Mucosa of descending colon (tissue), 3 donors: ENCODE data around the gene SLC7A10. TPM values are rescaled to one million over a fixed set of nuclear protein-coding genes. Genes with fewer than 3 reads are reported as not detected.

ENCODE experiments used
- ATAC-seq: fragments of 200-7000 bp; cut with Tn5 transposase; one replicate; pipeline ENCODE4 v1.9.1; 2020; ENCODE audit warnings: mild to moderate bottlenecking, moderate library complexity
- DNase-seq, 3 donors: peaks; one replicate each; pipeline ENCODE4 v3.0.0-alpha.2; 2020
- H3K36me3 ChIP-seq: fragments of 200-600 bp; one replicate; pipeline ENCODE4 v1.8.0; 2021; ENCODE audit warnings: low read depth, mild to moderate bottlenecking
- H3K4me1 ChIP-seq: fragments of 200-600 bp; one replicate; pipeline ENCODE4 v1.8.0; 2021; ENCODE audit warnings: low read depth, mild to moderate bottlenecking
- H3K4me3 ChIP-seq: fragments of 200-600 bp; one replicate; pipeline ENCODE4 v1.8.0; 2021; ENCODE audit warnings: mild to moderate bottlenecking
- H3K9me3 ChIP-seq: fragments of 200-600 bp; one replicate; pipeline ENCODE4 v1.8.0; 2021; ENCODE audit warnings: mild to moderate bottlenecking
- CTCF ChIP-seq: fragments of 200-600 bp; IDR thresholded peaks from one replicate; pipeline ENCODE4 v1.8.0; 2022; ENCODE audit warnings: antibody characterized with exemption, mild to moderate bottlenecking
- intact Hi-C, 2 donors: fragments of 100-400 bp; cut with DNase I in 1 of 2; cut with micrococcal nuclease in 1 of 2; formaldehyde crosslinking; loops; one replicate each; pipeline versions ENCODE4 v1.11.0 to v1.11.1; 2022; cut with DNase I, micrococcal nuclease
- total RNA-seq, 3 donors: library from RNA; stranded (reverse); fragmentation: NEBNext Ultra II Directional in 2 of 3; extraction: Animal tissue kit (Norgen Biotek cat#: 25700) in 2 of 3; gene quantifications; one replicate each; pipeline versions ENCODE4 v1.2.1 to v1.2.4, GENCODE V29; 2021 to 2023
- donor health status: DM: no; HTN: no; CAD: no; lungs with moderate emphysema.
- donor health status: DM: no; HTN: no; CAD: no.
- donor health status: DM: no; HTN: yes; CAD: no.

SLC7A10 gene
- total RNA-seq, 3 donors from 2014 or later: not detected

GRCh38 chr19:33199441-33200265 is 26.0 kb downstream of the SLC7A10 start:
- intact Hi-C loops: no loop called here
- no peak for DNase-seq

DNA sequence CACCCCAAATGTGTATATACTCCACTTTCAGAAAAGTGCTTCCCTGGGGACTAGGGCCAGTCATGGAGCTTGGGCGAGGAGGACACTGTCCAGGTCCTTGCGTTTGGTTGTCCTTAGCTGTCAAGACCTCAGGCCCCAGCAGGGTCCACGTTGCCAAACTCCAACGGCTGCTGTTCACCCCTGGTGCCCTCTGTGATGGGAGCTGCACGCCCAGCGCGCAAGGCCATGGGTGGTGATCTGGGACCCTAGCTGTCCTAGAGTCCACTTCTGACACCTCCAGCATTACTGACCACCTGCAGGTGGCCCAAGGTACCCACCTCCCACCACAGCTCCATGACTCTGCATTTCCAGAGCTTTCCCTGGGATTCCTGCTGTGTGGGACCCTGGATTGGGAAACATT is 27.5 kb downstream of the SLC7A10 start:
- no peak for TF ChIP-seq CTCF
- intact Hi-C loops: no loop called here
- H3K4me3 ChIP-seq: no peak overlapping the region
- H3K4me1 ChIP-seq: peaks cover 5% of the 10 kb centered on the region
- no peaks in the 10 kb centered on the region for H3K36me3 ChIP-seq
- H3K9me3 ChIP-seq: no peaks in the 10 kb centered on the region
- no peak for ATAC-seq
- DNase-seq: no peak

More at GRCh38 chr19:33199441-33200265, 26.0 kb downstream of the SLC7A10 start:
- no peak for ATAC-seq
- Histone ChIP-seq H3K9me3 (no peaks in the 10 kb centered on the region), H3K36me3 (no peaks in the 10 kb centered on the region), H3K4me1 (peaks cover 5% of the 10 kb centered on the region), H3K4me3 (no peak overlapping the region)
- no peak for TF ChIP-seq CTCF

DNA sequence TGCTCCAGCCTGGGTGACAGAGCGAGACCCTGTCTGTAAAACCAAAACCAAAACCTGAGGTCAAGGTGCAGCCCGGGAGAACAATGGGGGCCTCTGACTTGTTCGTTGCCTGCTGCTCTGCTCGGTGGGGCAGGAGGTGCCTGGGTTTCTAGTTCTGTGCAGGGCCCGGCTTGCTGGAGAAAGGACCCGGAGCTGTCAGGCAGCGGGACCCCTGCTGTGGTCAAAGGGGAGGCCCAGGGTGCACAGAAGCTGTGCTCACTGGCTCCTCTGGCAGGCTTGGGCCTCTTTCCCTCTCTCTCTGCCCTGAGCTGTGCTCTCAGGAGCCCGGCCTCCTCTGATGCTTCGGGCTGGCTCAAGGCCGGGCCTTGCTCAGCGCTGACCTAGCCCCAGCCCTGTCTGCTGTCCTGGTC is 28.1 kb downstream of the SLC7A10 start:
- intact Hi-C loops: no loop called here
- DNase-seq (no peak), ATAC-seq (no peak)
- H3K4me3 ChIP-seq: no peak overlapping the region
- H3K9me3 ChIP-seq: no peaks in the 10 kb centered on the region
- TF ChIP-seq CTCF: no peak
- peaks cover 5% of the 10 kb centered on the region for H3K4me1 ChIP-seq
- H3K36me3 ChIP-seq: no peaks in the 10 kb centered on the region

GRCh38 chr19:33196446-33197193 is 29.0 kb downstream of the SLC7A10 start:
- Histone ChIP-seq H3K4me1 (peaks cover 5% of the 10 kb centered on the region), H3K9me3 (no peaks in the 10 kb centered on the region), H3K4me3 (no peak overlapping the region), H3K36me3 (no peaks in the 10 kb centered on the region)
- no peak for TF ChIP-seq CTCF
- intact Hi-C loops: no loop called here
- DNase-seq (no peak), ATAC-seq (no peak)

GRCh38 chr19:33195645-33196347 is 29.9 kb downstream of the SLC7A10 start:
- no peak for TF ChIP-seq CTCF
- no peak overlapping the region for H3K4me3 ChIP-seq
- intact Hi-C loops: no loop called here
- H3K36me3 ChIP-seq: no peaks in the 10 kb centered on the region
- H3K4me1 ChIP-seq: peaks cover 5% of the 10 kb centered on the region
- ATAC-seq (no peak), DNase-seq (peak in 1 of 3 donors; percentile 46)
- H3K9me3 ChIP-seq: no peaks in the 10 kb centered on the region
